Right lobe of liver (tissue), 4 donors: ENCODE data around the gene FRMD4B.

Source experiments
- POLR2A ChIP-seq: fragments of 450-650 bp; IDR thresholded peaks from one replicate; pipeline ENCODE4 v1.6.1; 2017; ENCODE audit warnings: antibody characterized with exemption, mild to moderate bottlenecking
- TF ChIP-seq, protein P1 (sequence below), 4 donors: fragments of 200-600 bp in 3 of 4; fragments of 450-650 bp in 1 of 4; IDR thresholded peaks; one replicate each; pipeline versions ENCODE4 v1.5.1 to v1.8.0; 2016 to 2022; ENCODE audit warnings: antibody characterized with exemption in 4 of 4, mild to moderate bottlenecking in 2 of 4
- donor health status: DM: no; HTN: no; CAD: no.
- donor health status: DM: no; HTN: no; CAD: no.
- donor health status: DM: no; HTN: yes; CAD: no.

DNA sequence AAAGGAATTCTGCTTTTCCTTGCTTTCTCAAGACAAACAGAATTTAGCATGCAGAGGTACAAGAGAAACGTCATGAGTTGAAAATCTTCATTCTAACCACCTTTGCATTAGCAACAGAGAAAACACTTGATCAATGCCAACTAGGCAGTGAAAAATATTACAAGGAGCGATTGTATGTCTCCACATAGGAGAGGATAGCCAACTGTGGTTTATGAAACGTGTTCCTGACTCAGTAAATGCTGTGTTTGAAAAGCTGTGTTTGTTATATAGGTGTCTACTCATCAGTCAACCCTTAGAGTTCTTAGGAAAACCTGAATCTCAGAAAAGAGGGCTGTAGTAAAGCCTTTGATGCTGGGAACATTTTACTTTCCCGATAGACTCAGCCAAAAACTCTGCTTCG is 102.4 kb downstream of the FRMD4B start:
- TF ChIP-seq, protein P1, sequence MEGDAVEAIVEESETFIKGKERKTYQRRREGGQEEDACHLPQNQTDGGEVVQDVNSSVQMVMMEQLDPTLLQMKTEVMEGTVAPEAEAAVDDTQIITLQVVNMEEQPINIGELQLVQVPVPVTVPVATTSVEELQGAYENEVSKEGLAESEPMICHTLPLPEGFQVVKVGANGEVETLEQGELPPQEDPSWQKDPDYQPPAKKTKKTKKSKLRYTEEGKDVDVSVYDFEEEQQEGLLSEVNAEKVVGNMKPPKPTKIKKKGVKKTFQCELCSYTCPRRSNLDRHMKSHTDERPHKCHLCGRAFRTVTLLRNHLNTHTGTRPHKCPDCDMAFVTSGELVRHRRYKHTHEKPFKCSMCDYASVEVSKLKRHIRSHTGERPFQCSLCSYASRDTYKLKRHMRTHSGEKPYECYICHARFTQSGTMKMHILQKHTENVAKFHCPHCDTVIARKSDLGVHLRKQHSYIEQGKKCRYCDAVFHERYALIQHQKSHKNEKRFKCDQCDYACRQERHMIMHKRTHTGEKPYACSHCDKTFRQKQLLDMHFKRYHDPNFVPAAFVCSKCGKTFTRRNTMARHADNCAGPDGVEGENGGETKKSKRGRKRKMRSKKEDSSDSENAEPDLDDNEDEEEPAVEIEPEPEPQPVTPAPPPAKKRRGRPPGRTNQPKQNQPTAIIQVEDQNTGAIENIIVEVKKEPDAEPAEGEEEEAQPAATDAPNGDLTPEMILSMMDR (IDR thresholded peaks at IDR 0.05): no peak
- TF ChIP-seq POLR2A: no peak
